GM23338 (cell line): ENCODE data around the gene DCAF6. TPM values are rescaled to one million over a fixed set of nuclear protein-coding genes. Genes with fewer than 3 reads are reported as not detected.

ENCODE experiments used
- CREB1 ChIP-seq: fragments of 250-450 bp; sonication (Bioruptor Pico); IDR thresholded peaks from 2 replicates; pipeline ENCODE4 v1.5.0; 2020; ENCODE audit warnings: low read depth, mild to moderate bottlenecking, moderate library complexity
- CTCF ChIP-seq, 2 experiments: fragments of 200-600 bp in 1 of 2; sonication (generic) in 1 of 2; conservative IDR thresholded peaks; 2 replicates each; pipeline versions ENCODE4 v1.5.1 to v1.6.1; 2016 to 2017; ENCODE audit warnings: antibody characterized with exemption in 2 of 2, low read depth in 2 of 2, mild to moderate bottlenecking in 2 of 2, moderate library complexity in 1 of 2
- EZH2 ChIP-seq: fragments of 200-600 bp; sonication (generic); IDR thresholded peaks from one replicate; pipeline ENCODE4 v1.8.0; 2017; ENCODE audit warnings: antibody characterized with exemption, mild to moderate bottlenecking, low read depth; ENCODE audit not compliant: unreplicated experiment
- EZH2phosphoT487 ChIP-seq: fragments of 200-600 bp; sonication (generic); IDR thresholded peaks from one replicate; pipeline ENCODE4 v1.8.1; 2018; ENCODE audit warnings: antibody characterized with exemption; ENCODE audit not compliant: unreplicated experiment
- JUNB ChIP-seq: IDR thresholded peaks from one replicate; pipeline ENCODE4 v1.6.1; 2016; ENCODE audit warnings: antibody characterized with exemption; ENCODE audit not compliant: unreplicated experiment
- NANOG ChIP-seq: IDR thresholded peaks from 2 replicates; pipeline ENCODE4 v1.6.1; 2016; ENCODE audit warnings: antibody characterized with exemption, borderline replicate concordance
- POLR2AphosphoS5 ChIP-seq: IDR thresholded peaks from 2 replicates; pipeline ENCODE4 v1.6.1; 2016; ENCODE audit warnings: antibody characterized with exemption, low read depth
- REST ChIP-seq: IDR thresholded peaks from one replicate; pipeline ENCODE4 v1.6.1; 2018; ENCODE audit warnings: antibody characterized with exemption; ENCODE audit not compliant: unreplicated experiment
- ZNF114 ChIP-seq: fragments of 250-450 bp; sonication (Bioruptor Pico); IDR thresholded peaks from 2 replicates; pipeline ENCODE4 v1.5.0; 2020; ENCODE audit warnings: mild to moderate bottlenecking, moderate library complexity
- ZNF331 ChIP-seq: fragments of 250-450 bp; sonication (Bioruptor Pico); IDR thresholded peaks from 2 replicates; pipeline ENCODE4 v1.5.0; 2020; ENCODE audit warnings: low read depth, mild to moderate bottlenecking, moderate library complexity
- ZNF462 ChIP-seq: fragments of 250-450 bp; sonication (Bioruptor Pico); IDR thresholded peaks from 2 replicates; pipeline ENCODE4 v1.5.0; 2020; ENCODE audit warnings: mild to moderate bottlenecking, moderate library complexity
- polyA plus RNA-seq: library from polyadenylated mRNA; unstranded; fragments of >200 nt; fragmentation: Nextera tagmentation; extraction: Ambion mirVana; gene quantifications from 2 replicates; pipeline ENCODE4 v1.2.1, GENCODE V29; 2016
- total RNA-seq: library from RNA; depleted of rRNA; stranded (reverse); fragments of >200 nt; shearing (Covaris generic); gene quantifications from 2 replicates; pipeline ENCODE4 v1.2.3, GENCODE V29; 2014

The DCAF6 gene
- total and polyA plus RNA-seq, 2 experiments from 2014 or later: 18.6 to 27.3 TPM

GRCh38 chr1:168045311-168045710 is 108.8 kb downstream of the DCAF6 start (continued):
- no peak for TF ChIP-seq ZNF462 (CRISPR knock-in tag)
- no peak for TF ChIP-seq EZH2phosphoT487
- no peak for TF ChIP-seq REST
- no peak for TF ChIP-seq CREB1 (CRISPR knock-in tag)
- no peak for TF ChIP-seq NANOG
- no peak for TF ChIP-seq ZNF331 (CRISPR knock-in tag)
- TF ChIP-seq CTCF (conservative IDR thresholded peaks at IDR 0.05; ENCODE audit: low read depth in 2 of 2): no peak
- TF ChIP-seq JUNB: no peak
- TF ChIP-seq EZH2: no peak
- TF ChIP-seq POLR2AphosphoS5: no peak
- TF ChIP-seq ZNF114 (CRISPR knock-in tag): no peak
